GM10266 (cell line): Measurements from ENCODE around the gene NTM.

Source experiments
- DNase-seq: peaks from one replicate; pipeline ENCODE4 v3.0.0; 2012; ENCODE audit errors: extremely low spot score
- TF ChIP-seq, protein P1 (sequence below): IDR thresholded peaks from 2 replicates; pipeline ENCODE4 v1.5.1; 2012; ENCODE audit warnings: mild to moderate bottlenecking, low read depth; ENCODE audit not compliant: control insufficient read depth, insufficient read depth; ENCODE audit errors: missing control alignments

Gene NTM

DNA sequence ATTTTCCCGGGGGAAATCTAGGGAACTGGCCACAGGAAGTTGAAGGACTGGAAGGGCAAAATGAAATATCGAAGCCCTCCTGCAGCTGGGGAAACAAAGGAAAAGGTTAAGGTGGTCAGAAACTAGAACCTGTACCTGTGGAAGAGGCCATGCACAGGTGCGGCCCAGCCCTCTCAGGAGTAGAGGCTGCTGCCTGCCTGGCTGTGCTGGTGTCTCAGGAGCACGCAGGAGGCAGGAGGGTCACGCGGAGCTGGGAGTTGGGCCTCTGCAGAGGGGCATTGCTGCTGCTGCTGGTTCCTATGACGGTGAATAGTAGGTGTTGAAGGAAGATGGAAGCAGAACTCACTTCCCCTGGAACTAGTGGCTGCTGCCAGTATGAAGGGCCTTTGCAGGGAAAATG lies 425.7 kb downstream of the NTM start:
- TF ChIP-seq, protein P1, sequence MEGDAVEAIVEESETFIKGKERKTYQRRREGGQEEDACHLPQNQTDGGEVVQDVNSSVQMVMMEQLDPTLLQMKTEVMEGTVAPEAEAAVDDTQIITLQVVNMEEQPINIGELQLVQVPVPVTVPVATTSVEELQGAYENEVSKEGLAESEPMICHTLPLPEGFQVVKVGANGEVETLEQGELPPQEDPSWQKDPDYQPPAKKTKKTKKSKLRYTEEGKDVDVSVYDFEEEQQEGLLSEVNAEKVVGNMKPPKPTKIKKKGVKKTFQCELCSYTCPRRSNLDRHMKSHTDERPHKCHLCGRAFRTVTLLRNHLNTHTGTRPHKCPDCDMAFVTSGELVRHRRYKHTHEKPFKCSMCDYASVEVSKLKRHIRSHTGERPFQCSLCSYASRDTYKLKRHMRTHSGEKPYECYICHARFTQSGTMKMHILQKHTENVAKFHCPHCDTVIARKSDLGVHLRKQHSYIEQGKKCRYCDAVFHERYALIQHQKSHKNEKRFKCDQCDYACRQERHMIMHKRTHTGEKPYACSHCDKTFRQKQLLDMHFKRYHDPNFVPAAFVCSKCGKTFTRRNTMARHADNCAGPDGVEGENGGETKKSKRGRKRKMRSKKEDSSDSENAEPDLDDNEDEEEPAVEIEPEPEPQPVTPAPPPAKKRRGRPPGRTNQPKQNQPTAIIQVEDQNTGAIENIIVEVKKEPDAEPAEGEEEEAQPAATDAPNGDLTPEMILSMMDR = no peak

DNA sequence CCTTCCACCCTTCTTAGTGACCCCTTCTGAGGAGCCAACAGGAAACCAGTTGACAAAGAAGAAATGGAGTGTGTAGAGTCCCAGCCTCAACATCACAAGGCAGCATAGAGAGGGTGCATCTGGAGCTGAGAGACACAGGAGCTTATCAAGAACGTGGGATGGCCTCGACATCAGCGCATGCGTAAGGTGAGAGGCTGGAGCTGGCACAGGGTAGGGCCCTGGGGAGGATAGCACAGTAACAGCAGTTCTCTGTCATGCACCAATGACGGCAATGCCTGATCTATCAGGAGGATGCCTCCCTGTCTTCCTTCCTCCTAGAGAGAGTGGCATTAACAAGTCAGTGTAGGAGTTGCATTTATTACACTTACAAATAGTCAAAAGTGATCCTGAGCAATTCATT lies 426.1 kb downstream of the NTM start:
- TF ChIP-seq, protein P1 = no peak
- no peak for DNase-seq

More for the DNA sequence above, 425.7 kb downstream of the NTM start:
- no peak for DNase-seq

DNA sequence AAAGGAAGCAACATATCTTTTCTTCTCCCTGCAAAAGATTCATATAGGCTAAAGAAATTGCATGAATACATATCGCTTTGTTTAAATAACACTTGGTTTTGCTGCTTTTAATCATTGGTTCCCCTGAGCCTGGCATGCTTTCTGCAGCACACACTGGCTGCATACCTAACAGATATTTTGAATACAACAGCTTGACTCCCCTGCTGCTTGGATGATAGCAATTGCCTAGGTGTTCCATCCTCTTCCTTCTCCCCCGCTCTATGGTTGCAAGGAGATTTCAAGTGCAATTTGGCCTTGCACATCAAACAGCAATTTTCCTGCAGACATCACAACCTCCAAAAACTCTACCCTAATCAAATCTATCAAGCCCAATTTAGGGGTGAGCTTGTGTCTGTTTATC lies 430.0 kb downstream of the NTM start:
- TF ChIP-seq, protein P1 = no peak
- no peak for DNase-seq

DNA sequence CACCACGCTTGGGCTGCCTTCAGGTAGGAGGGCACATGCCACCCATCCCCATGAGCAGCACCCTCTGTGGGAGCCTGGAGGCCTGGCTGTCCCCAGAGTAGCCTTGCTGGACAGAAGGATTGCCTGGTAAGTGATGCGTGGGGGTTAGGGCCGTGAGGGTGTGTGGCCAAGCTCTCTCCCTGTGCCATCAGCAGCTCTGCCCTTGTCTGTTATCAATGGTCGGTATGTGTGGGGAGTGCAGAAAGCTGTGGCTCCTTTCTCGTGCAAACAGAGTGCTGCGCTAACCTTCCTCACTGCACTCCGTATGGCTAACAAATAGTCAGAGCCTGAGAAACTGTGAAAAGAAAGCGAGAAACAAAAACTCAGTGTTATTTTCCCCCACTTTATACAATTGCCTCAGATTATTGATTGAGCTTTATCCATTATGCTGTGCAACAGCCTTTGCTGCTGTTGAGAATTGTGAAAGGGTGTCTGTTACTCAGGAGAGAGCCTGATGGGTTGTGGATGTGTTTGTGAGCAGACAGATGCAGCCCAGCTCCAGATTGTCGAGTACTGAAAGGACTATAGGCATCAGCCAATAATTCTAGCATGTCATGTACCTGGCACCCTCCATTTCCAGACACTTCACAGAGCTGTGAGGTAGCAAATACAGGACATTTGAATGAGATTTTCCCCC lies 432.2 kb downstream of the NTM start:
- TF ChIP-seq, protein P1 = no peak
- DNase-seq = no peak

DNA sequence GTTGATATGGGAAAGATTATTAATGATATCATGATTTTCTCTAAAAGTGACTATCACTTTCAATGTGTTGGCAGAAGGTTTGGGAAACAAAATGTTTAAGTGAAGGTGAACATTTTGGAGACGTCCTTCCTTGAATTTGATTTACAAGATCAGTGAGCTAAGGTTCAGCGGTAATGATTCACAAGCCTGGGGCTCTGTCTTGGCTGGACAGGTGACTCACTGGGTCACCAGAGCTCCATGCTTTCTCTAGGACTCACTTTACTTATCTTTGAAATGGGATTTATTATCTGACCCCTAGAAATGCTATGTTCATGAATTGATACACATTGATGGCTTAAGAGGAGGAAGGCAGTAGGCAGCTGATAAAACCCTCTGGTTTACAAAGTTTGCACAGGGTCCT lies 437.5 kb downstream of the NTM start:
- no peak for DNase-seq
- TF ChIP-seq, protein P1 = no peak

DNA sequence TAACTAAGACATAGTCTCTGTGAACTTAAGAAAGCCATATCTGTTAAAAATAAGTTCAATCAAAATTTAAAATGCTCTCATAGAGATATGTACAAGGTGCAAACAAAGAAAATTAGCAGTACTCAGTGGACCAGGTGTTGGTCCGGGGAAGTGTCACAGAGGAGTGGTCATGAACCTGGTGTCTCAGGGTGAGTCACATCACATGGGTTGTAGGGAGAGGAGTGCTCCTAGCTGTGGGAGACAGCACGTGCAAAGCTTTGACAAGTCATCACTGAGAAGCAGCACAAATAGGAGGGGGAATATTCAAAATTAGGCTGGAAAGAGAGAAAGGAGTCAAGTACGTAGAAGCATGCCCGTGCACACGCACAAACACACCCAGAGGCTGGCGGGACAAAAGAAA lies 438.1 kb downstream of the NTM start:
- TF ChIP-seq, protein P1 = no peak
- DNase-seq = no peak

DNA sequence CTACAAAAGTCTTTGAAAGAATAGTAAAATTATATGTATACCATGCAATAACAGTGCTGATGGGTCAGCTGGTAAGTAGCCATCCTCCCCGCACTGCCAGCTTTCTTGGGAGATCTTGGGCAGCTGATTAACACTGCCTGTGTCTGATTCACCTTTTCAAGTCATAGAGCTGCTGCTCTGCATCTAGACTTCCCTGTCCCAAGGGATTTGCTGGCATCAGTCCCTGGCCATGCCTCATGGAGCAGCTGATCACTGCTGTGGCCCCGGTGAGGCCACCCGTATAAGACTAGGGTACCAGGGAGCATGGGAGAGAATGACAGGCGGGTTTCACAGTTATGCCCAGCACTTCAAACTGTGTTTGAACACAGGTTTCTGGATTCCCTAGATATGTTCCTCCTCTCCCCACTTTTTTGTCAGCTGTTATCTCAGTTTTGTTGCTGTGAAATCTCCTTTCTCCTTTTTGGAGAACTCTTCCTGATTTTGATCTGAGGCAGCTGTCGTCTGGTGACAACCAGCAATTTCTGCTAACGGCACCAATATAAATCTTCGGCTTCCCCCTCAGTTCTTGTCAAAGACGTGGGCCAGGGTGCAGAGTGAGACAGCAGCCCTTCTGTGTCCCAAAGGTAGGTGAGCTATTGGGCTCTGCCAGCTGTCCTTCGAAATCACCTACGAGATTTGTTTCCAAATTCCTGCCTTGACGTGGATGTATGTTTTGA lies 438.9 kb downstream of the NTM start:
- TF ChIP-seq, protein P1 = no peak
- no peak for DNase-seq
